OCI-LY1 (cell line): Measurements from ENCODE around the gene FOXA3.

Source experiments
- H2AFZ ChIP-seq: fragments of 200-600 bp; sonication (generic), shearing (Covaris generic); 2 replicates; pipeline ENCODE4 v1.6.0; 2014; ENCODE audit warnings: antibody characterized with exemption, mild to moderate bottlenecking, low read length
- H3F3A ChIP-seq: fragments of 200-600 bp; sonication (generic), shearing (Covaris generic); 2 replicates; pipeline ENCODE4 v1.6.0; 2014; ENCODE audit warnings: mild to moderate bottlenecking, antibody characterized with exemption, low read length, moderate library complexity; ENCODE audit not compliant: insufficient read depth
- H3K27ac ChIP-seq: fragments of 200-600 bp; sonication (generic); 2 replicates; pipeline ENCODE4 v1.5.1; 2014; ENCODE audit warnings: low read length, mixed run types, mild to moderate bottlenecking, low read depth; ENCODE audit not compliant: poor library complexity, severe bottlenecking
- H3K27me3 ChIP-seq: fragments of 200-600 bp; sonication (generic); 2 replicates; pipeline ENCODE4 v1.6.0; 2014; ENCODE audit warnings: antibody characterized with exemption, mild to moderate bottlenecking, low read length, moderate library complexity; ENCODE audit not compliant: insufficient read depth
- H3K36me3 ChIP-seq: fragments of 200-600 bp; sonication (generic); 2 replicates; pipeline ENCODE4 v1.6.1; 2014; ENCODE audit warnings: mild to moderate bottlenecking, antibody characterized with exemption, low read length, moderate library complexity, mixed read lengths; ENCODE audit not compliant: insufficient read depth
- H3K4me1 ChIP-seq: fragments of 200-600 bp; sonication (generic); 2 replicates; pipeline ENCODE4 v1.5.1; 2014; ENCODE audit warnings: mild to moderate bottlenecking, low read length, moderate library complexity; ENCODE audit not compliant: insufficient read depth, severe bottlenecking
- H3K4me2 ChIP-seq: fragments of 200-600 bp; sonication (generic), shearing (Covaris generic); 2 replicates; pipeline ENCODE4 v1.6.1; 2014; ENCODE audit warnings: low read length
- H3K4me3 ChIP-seq: fragments of 200-600 bp; sonication (generic); 2 replicates; pipeline ENCODE4 v1.5.1; 2014; ENCODE audit warnings: low read length, low read depth, mild to moderate bottlenecking, mixed read lengths; ENCODE audit not compliant: poor library complexity, severe bottlenecking
- H3K79me2 ChIP-seq: fragments of 200-600 bp; shearing (Covaris generic); 2 replicates; pipeline ENCODE4 v1.6.1; 2016; ENCODE audit warnings: mixed run types, low read length, mixed read lengths; ENCODE audit not compliant: insufficient read depth
- H3K9ac ChIP-seq: fragments of 200-600 bp; sonication (generic), shearing (Covaris generic); 2 replicates; pipeline ENCODE4 v1.6.1; 2014; ENCODE audit warnings: mild to moderate bottlenecking, low read length, mixed read lengths
- H3K9me2 ChIP-seq: fragments of 200-600 bp; sonication (generic), shearing (Covaris generic); 2 replicates; pipeline ENCODE4 v1.6.1; 2014; ENCODE audit warnings: low read depth, mild to moderate bottlenecking, low read length, mixed read lengths
- H3K9me3 ChIP-seq: fragments of 200-600 bp; shearing (Covaris generic); 2 replicates; pipeline ENCODE4 v1.6.1; 2014; ENCODE audit warnings: low read length, mixed read lengths
- H4K20me1 ChIP-seq: fragments of 200-600 bp; sonication (generic), shearing (Covaris generic); 2 replicates; pipeline ENCODE4 v1.6.0; 2016; ENCODE audit warnings: mild to moderate bottlenecking, low read length; ENCODE audit not compliant: insufficient read depth
- EZH2 ChIP-seq: fragments of 200-600 bp; sonication (generic), shearing (Covaris generic); IDR thresholded peaks from 2 replicates; pipeline ENCODE4 v1.8.0; 2017; ENCODE audit warnings: borderline replicate concordance, mixed run types, mild to moderate bottlenecking, antibody characterized with exemption, low read length, moderate library complexity, mixed read lengths
- TF ChIP-seq, protein P1 (sequence below): fragments of 200-600 bp; sonication (generic), shearing (Covaris generic); IDR thresholded peaks from 2 replicates; pipeline ENCODE4 v1.5.1; 2017; ENCODE audit warnings: mild to moderate bottlenecking, antibody characterized with exemption, low read length, moderate library complexity, mixed read lengths

The FOXA3 gene

DNA sequence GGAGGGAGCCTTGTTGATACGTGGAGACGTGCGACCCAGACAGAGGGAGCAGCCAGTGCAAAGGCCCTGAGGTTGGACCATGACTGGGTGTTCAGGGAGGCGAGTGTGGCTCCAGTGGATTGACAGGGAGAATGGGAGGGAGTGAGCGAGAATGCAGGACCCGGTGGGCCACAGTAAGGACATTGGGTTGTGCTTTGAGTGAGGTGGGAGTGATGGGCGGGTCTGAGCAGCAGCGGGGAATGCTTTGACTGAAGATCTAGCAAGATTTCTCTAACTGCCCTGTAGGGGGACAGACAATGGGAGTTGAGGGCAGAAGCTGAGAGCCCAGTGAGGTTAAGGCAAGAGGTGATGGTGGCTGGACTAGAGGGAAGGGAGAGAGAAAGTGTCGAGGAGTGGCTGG lies 58.2 kb downstream of the FOXA3 start:
- no peaks in the 10 kb centered on the region for H3K9me2 ChIP-seq
- no peaks in the 10 kb centered on the region for H3K4me1 ChIP-seq
- H2AFZ ChIP-seq = no peak overlapping the region
- no peaks in the 10 kb centered on the region for H4K20me1 ChIP-seq
- H3K27ac ChIP-seq = no peak overlapping the region
- TF ChIP-seq EZH2 = no peak
- TF ChIP-seq, protein P1, sequence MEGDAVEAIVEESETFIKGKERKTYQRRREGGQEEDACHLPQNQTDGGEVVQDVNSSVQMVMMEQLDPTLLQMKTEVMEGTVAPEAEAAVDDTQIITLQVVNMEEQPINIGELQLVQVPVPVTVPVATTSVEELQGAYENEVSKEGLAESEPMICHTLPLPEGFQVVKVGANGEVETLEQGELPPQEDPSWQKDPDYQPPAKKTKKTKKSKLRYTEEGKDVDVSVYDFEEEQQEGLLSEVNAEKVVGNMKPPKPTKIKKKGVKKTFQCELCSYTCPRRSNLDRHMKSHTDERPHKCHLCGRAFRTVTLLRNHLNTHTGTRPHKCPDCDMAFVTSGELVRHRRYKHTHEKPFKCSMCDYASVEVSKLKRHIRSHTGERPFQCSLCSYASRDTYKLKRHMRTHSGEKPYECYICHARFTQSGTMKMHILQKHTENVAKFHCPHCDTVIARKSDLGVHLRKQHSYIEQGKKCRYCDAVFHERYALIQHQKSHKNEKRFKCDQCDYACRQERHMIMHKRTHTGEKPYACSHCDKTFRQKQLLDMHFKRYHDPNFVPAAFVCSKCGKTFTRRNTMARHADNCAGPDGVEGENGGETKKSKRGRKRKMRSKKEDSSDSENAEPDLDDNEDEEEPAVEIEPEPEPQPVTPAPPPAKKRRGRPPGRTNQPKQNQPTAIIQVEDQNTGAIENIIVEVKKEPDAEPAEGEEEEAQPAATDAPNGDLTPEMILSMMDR = peak; percentile 36; the same call in 1 of the 2 replicates
- no peak overlapping the region for H3K4me3 ChIP-seq
- H3K4me2 ChIP-seq = no peak overlapping the region
- no peaks in the 10 kb centered on the region for H3K36me3 ChIP-seq
- H3K9me3 ChIP-seq = no peaks in the 10 kb centered on the region
- no peaks in the 10 kb centered on the region for H3F3A ChIP-seq
- no peak overlapping the region for H3K9ac ChIP-seq
- H3K27me3 ChIP-seq = 0 out of 2 replicates have a peak, but pooled peaks cover 4% of the 10 kb centered on the region
- no peaks in the 10 kb centered on the region for H3K79me2 ChIP-seq
